NK-92 (cell line): ENCODE data around the gene OS9.
"Not testable (repeated sequence)": the region's sequence is repeated elsewhere in the genome, so short reads cannot be mapped to it uniquely, and the experiment has no call there.

Experiments used
- DNase-seq: peaks from one replicate; lab custom pipeline; 2025; ENCODE audit not compliant: unreplicated experiment; lab: John Stamatoyannopoulos, UW

OS9 gene

GRCh38 chr12:57694459-57695019, 607 bp downstream of the OS9 start:
- DNase-seq, result no peak

- DNase-seq, result no peak
Measured at GRCh38 chr12:57695770-57696432, 2.0 kb downstream of the OS9 start.

- no peak for DNase-seq
Measured at GRCh38 chr12:57697076-57697475, 3.1 kb downstream of the OS9 start.

GRCh38 chr12:57698414-57698813, 4.5 kb downstream of the OS9 start:
- no peak for DNase-seq

GRCh38 chr12:57700317-57700716, 6.4 kb downstream of the OS9 start:
- DNase-seq, result no peak

GRCh38 chr12:57707250-57707649, 13.3 kb downstream of the OS9 start:
- no peak for DNase-seq

GRCh38 chr12:57708296-57708695, 14.4 kb downstream of the OS9 start:
- no peak for DNase-seq

- no peak for DNase-seq
Measured at GRCh38 chr12:57712701-57713100, 18.8 kb downstream of the OS9 start.

GRCh38 chr12:57713209-57713608, 19.3 kb downstream of the OS9 start:
- no peak for DNase-seq

- not testable (repeated sequence) for DNase-seq
Measured at GRCh38 chr12:57715036-57715748, 21.3 kb downstream of the OS9 start.

GRCh38 chr12:57715786-57716185, 21.9 kb downstream of the OS9 start:
- DNase-seq, result no peak

GRCh38 chr12:57716305-57716704, 22.4 kb downstream of the OS9 start:
- DNase-seq, result no peak

GRCh38 chr12:57717131-57717530, 23.2 kb downstream of the OS9 start:
- DNase-seq, result no peak

GRCh38 chr12:57717846-57718640, 24.1 kb downstream of the OS9 start:
- no peak for DNase-seq

- no peak for DNase-seq
Measured at GRCh38 chr12:57718641-57719528, 25.0 kb downstream of the OS9 start.

GRCh38 chr12:57719777-57720605, 26.1 kb downstream of the OS9 start:
- DNase-seq, result no peak

GRCh38 chr12:57720606-57721595, 27.0 kb downstream of the OS9 start:
- no peak for DNase-seq

GRCh38 chr12:57721846-57722608, 28.1 kb downstream of the OS9 start:
- not testable (repeated sequence) for DNase-seq
